Stimulated activated effector memory CD8-positive, alpha-beta T cell treated with anti-CD3 and anti-CD28 coated beads, Interleukin-12 subunit alpha, Interleukin-12 subunit beta, amount 100 ng/mL, for 72 hours (primary cell): ENCODE data around the gene HAND2.

Experiments used
- ATAC-seq: fragments of 150-1000 bp; cut with Tn5 transposase; 2 replicates; pipeline ENCODE4 v1.10.0; 2021
- DNase-seq, 2 donors: peaks; one replicate each; pipeline ENCODE4 v3.0.0; 2021 to 2022; ENCODE audit warnings: low spot score in 2 of 2
- H3K27ac Mint-ChIP-seq: one replicate; pipeline ENCODE4 v1.8.0; 2022; ENCODE audit warnings: mild to moderate bottlenecking, mixed read lengths
- H3K36me3 Mint-ChIP-seq: one replicate; pipeline ENCODE4 v1.8.0; 2022; ENCODE audit warnings: mild to moderate bottlenecking, mixed read lengths
- H3K4me1 Mint-ChIP-seq: one replicate; pipeline ENCODE4 v1.8.0; 2022; ENCODE audit warnings: mixed read lengths
- H3K4me3 Mint-ChIP-seq: one replicate; pipeline ENCODE4 v1.8.0; 2022; ENCODE audit warnings: mild to moderate bottlenecking, mixed read lengths
- H3K9me3 Mint-ChIP-seq: one replicate; pipeline ENCODE4 v1.8.0; 2022; ENCODE audit warnings: mixed read lengths

HAND2 gene

DNA sequence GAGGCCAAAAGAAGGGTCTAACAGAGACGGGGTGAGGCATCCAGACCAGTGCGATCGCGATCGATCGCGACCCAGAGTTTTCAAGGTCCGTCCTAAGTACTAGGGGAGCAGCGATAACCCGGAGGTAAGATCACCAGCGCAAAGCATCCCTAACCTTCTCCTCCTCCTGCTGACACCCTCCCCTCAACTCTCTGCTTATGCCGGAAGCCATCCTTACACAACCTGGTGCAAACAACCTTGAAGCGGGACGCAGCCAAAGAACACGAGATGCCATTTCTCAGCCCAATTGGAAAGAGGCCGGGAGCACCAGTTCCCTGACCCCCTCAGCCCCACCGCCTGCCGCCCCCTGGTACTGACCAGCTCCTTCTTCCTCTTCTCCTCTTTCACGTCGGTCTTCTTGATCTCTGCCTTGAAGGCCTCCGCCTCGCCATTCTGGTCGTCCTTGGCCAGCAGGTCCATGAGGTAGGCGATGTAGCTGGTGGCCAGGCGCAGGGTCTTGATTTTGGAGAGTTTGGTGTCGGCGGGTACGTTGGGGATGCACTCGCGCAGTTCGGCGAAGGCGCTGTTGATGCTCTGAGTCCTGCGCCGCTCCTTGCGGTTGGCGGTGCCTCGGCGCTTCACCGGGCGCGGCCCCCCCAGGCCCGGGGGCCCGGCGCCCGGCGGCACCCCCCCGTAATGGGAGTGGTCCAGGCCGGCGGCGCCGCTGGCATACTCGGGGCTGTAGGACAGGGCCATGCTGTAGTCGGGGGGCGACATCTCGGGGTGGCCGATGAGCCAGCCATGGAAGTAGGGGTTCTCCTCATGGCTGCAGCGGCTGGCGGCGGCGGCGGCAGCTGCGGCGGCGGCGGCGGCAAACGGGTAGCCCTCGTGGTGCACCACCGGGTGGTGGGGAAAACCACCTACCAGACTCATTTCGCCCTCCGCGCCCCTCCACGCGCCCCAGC is 1.4 kb downstream of the HAND2 start:
- Mint-ChIP-seq H3K9me3 (peaks cover 3% of the 10 kb centered on the region), H3K4me3 (peak overlapping the region; percentile 19), H3K4me1 (peaks cover 23% of the 10 kb centered on the region), H3K36me3 (peaks cover 46% of the 10 kb centered on the region), H3K27ac (no peak overlapping the region)
- ATAC-seq (no peak), DNase-seq (no peak)

- Mint-ChIP-seq H3K4me3 (no peak overlapping the region), H3K4me1 (peaks cover 29% of the 10 kb centered on the region), H3K36me3 (peaks cover 52% of the 10 kb centered on the region), H3K27ac (no peak overlapping the region), H3K9me3 (peaks cover 3% of the 10 kb centered on the region)
- DNase-seq (no peak), ATAC-seq (no peak)
Observed at GRCh38 chr4:173527103-173527891, 2.7 kb downstream of the HAND2 start.

DNA sequence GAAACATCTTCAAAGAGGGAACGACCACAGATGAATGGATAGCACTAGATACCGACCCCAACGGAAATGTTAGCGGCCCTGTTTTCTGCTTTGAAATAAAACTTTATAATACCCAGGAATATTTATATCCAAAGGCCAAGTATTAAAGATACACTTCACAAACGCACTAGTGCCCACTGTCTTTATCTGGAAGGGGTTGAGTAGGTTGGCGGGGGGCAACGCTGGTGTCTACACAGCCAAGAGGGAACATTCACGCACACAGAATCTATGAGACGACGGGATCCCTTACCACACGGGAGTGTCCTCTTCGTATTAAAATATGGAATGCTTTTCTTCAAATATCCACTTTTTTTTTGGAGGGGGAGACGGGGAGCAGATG is 3.3 kb downstream of the HAND2 start:
- Mint-ChIP-seq H3K9me3 (peaks cover 3% of the 10 kb centered on the region), H3K36me3 (peaks cover 52% of the 10 kb centered on the region), H3K27ac (no peak overlapping the region), H3K4me1 (peaks cover 34% of the 10 kb centered on the region), H3K4me3 (no peak overlapping the region)
- DNase-seq = no peak
- no peak for ATAC-seq

DNA sequence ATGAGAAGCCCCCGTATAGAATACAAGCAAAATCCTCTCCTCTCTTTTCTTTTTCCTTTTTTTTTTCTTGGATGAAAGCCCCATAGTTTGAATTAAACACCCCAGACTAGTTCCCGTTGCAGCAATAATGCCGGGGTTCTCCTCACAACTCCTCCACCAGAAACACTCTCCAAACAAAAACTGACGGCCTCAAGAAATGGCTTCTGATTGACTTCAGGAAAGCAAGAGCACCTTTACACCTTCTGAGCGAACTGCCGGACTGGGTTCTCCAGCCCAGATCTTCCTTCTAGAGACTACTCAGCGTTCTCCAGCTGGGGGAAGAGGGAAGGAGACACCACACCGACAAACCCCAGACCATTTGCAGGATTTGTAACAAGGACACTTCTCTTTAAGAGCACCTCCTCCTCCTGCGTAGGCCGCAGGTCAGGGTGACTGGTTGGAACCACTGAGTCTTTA is 4.0 kb downstream of the HAND2 start:
- ATAC-seq (no peak), DNase-seq (no peak)

DNA sequence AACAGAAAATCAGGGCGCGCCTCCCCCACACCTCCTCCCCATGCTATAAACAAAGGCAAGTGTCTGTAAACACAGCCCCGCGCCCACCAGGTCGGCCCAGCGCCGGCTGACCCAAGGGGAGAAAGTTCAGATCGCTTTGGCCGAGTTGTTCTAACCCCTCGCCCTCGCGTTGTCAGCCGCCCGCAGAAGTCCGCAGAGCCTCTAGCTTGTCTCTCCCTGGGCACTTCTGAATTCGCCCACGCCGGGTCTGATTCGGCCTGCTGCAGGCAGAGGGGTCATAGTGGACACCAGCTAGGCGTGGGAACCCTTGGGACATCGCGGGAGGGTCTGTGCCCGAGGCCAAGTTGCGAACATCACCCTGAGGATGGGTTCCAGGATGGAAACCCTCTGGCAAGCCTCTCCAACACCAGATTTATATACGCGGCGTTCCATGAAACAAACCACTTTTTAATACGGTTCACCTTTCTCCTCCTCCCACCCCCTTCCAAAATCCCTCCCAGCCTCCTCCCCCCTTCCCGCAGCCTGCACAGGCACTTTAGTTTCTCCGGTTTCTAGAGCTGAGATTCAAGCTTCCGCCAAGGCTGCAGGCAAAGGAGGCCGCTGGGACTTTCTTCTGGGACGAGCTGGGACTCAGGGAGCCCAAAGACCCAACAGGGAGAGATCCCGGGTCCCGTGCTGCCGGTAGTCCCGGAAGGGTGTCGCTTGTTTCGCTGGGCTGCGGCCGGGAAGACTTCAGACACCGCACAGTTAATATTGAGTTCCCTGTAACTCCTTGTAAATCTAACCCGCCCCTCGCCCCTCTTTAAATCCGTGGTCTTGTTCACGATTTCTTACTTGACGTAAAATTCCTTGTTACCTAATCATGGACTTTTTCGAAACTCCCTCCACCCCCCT is 4.7 kb downstream of the HAND2 start:
- Mint-ChIP-seq H3K4me3 (no peak overlapping the region), H3K27ac (no peak overlapping the region), H3K9me3 (peaks cover 3% of the 10 kb centered on the region), H3K4me1 (peaks cover 39% of the 10 kb centered on the region), H3K36me3 (peaks cover 52% of the 10 kb centered on the region)
- ATAC-seq (no peak), DNase-seq (no peak)

More for the DNA sequence above, 4.0 kb downstream of the HAND2 start:
- Mint-ChIP-seq H3K27ac (no peak overlapping the region), H3K9me3 (peaks cover 3% of the 10 kb centered on the region), H3K4me1 (peaks cover 37% of the 10 kb centered on the region), H3K4me3 (no peak overlapping the region), H3K36me3 (peaks cover 52% of the 10 kb centered on the region)

DNA sequence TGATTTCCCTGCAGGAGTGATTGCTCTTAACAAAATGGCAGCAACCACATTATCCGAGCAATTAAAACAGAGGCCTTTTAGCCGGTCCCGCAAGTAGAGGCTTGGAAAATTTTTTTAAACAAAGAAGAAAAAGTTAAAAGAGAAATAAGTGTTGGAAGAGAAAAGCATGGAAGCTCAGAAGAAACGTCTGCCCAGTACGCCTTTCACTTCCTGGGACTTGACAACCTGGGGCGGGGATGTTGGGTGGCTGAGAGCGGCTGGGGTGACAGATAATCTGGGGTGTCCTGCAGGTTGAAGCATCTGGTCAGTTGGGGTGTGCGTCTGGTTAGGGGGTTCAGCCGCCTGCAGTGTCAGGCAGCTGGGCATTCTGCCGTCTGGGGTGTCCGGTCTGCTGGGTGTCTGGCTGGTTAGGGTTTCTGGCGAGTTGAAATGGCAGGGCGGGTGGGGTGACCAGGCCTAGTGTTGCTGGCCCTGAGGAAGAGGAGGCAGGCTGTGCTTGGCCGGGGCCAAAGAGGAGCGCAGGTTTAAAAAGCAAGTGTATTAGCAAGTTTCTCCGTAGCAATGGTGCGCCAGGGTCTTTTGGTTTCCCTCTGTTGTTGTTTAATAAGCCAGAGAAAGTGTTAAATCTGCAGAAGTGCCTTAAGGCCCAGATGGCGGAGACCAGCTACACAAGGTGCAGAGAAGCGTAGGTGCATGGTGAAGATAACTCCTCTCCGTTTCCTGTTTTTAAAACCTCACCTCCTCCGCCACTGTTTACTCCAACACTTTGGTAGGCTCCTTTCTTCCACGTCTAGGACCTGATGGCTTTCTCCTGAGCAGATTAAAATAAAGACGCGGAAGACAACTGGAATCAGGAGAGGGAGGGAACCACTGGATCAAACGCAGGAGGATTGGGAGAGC is 5.6 kb downstream of the HAND2 start:
- Mint-ChIP-seq H3K36me3 (peaks cover 46% of the 10 kb centered on the region), H3K9me3 (peaks cover 3% of the 10 kb centered on the region), H3K4me3 (no peak overlapping the region), H3K4me1 (peaks cover 34% of the 10 kb centered on the region), H3K27ac (no peak overlapping the region)
- DNase-seq (peak in 1 of 2 donors; percentile 47), ATAC-seq (no peak)

GRCh38 chr4:173522951-173523395 is 7.1 kb downstream of the HAND2 start:
- no peak for ATAC-seq
- Mint-ChIP-seq H3K4me1 (peaks cover 31% of the 10 kb centered on the region), H3K36me3 (peaks cover 41% of the 10 kb centered on the region), H3K9me3 (peaks cover 3% of the 10 kb centered on the region), H3K4me3 (peak overlapping the region; percentile 56), H3K27ac (no peak overlapping the region)
- peak in 1 of 2 donors; percentile 44 for DNase-seq

DNA sequence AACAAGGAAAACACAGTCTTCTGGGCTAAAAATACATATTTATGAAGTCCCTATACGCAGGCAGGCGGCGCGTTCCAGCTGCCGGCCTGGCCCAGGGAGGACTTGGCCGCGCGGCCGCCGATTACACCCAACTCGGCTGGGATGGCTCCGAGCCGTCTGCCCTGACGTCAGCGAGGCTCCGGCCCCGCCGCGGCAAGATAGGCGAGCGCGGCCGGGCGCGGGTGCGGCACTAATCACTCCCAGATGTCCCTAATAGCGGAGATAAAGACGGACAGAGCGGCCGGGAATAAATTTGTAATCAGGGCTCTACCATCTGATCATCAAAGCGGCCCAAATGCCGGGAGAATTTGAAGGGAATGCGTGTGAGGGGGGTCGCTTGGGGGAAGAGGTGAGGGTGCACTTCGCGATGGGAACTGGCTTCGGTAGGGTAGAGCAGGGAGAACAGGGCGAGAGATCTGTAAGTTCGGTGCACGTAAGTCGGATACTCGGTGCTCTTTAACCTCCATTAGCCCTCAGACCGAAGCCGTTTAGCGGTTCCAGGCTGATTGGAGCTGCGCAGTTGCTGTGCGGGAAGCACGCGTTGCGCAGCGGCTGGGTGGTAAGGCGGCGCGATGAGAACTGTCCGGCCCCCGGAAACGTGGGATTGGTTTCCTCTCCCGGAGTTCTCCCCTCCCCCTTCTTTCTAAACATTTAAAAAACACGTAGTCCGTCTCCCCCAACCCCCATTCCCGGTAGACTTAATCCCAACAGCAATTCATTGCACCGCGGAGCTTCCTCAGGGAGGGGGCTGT is 7.7 kb downstream of the HAND2 start:
- Mint-ChIP-seq H3K4me1 (peaks cover 31% of the 10 kb centered on the region), H3K36me3 (peaks cover 35% of the 10 kb centered on the region), H3K4me3 (peak overlapping the region; percentile 56), H3K9me3 (peaks cover 3% of the 10 kb centered on the region), H3K27ac (no peak overlapping the region)
- DNase-seq (peak in 1 of 2 donors; percentile 49), ATAC-seq (no peak)

DNA sequence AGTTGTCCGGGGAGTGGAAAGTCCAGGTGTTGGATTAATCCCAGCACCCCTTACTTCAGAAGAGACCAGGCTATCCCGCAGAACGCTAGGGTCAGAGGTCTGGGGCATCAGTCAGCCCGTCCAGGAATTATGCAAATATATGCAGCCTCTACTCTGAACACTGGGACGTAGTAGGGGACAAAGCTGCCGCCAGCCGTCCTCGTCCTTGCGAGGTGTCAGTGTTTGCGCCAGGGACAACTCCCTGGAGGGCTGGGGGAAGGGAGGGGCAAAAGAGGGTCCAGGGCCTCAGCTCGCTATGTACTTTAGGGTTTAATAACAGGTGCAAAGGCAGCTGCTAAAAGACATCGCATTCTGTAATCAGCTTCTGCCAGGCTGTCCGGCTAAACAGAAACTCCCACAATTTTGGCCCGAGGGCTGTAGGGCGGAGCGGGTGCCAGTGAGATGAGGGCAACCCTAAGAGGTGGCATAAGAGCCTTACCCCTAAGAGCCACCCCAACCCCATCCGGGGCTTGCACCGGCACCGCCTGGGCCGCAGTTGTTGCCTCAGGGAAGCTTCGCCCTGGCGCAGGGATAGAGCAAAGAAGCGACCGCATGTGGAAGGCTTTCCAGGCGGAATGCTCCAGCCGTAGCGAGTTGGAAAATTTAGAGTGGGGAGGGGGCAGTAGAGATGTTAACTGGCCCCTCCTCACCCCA is 8.4 kb downstream of the HAND2 start:
- H3K9me3 Mint-ChIP-seq = peaks cover 3% of the 10 kb centered on the region
- H3K36me3 Mint-ChIP-seq = peaks cover 35% of the 10 kb centered on the region
- H3K27ac Mint-ChIP-seq = no peak overlapping the region
- DNase-seq (no peak), ATAC-seq (no peak)
- H3K4me3 Mint-ChIP-seq = peak overlapping the region; percentile 56
- peaks cover 38% of the 10 kb centered on the region for H3K4me1 Mint-ChIP-seq

- H3K27ac Mint-ChIP-seq = no peak overlapping the region
- peaks cover 2% of the 10 kb centered on the region for H3K9me3 Mint-ChIP-seq
- no peak for DNase-seq
- ATAC-seq = no peak
- peaks cover 40% of the 10 kb centered on the region for H3K4me1 Mint-ChIP-seq
- H3K4me3 Mint-ChIP-seq = no peak overlapping the region
- peaks cover 31% of the 10 kb centered on the region for H3K36me3 Mint-ChIP-seq
Observed at GRCh38 chr4:173520921-173521466, 9.0 kb downstream of the HAND2 start.

- peaks cover 36% of the 10 kb centered on the region for H3K4me1 Mint-ChIP-seq
- DNase-seq (no peak), ATAC-seq (no peak)
- H3K36me3 Mint-ChIP-seq = peaks cover 18% of the 10 kb centered on the region
- no peaks in the 10 kb centered on the region for H3K9me3 Mint-ChIP-seq
- no peak overlapping the region for H3K27ac Mint-ChIP-seq
- H3K4me3 Mint-ChIP-seq = peak overlapping the region; percentile 30
Observed at GRCh38 chr4:173519111-173520101, 10.6 kb downstream of the HAND2 start.
